Ascending aorta (tissue), 2 donors: Measurements from ENCODE around the gene IGDCC3. TPM values are rescaled to one million over a fixed set of nuclear protein-coding genes. Genes with fewer than 3 reads are reported as not detected.

ENCODE experiments used
- DNase-seq, 2 donors: peaks; one replicate each; pipeline ENCODE4 v3.0.0-alpha.2; 2019; ENCODE audit warnings: low spot score in 2 of 2
- H3K27ac ChIP-seq, 2 donors: fragments of 200-600 bp; sonication (generic); one replicate each; pipeline ENCODE4 v1.5.1; 2016 to 2017; ENCODE audit warnings: mild to moderate bottlenecking in 1 of 2
- H3K27me3 ChIP-seq: fragments of 200-600 bp; sonication (generic); one replicate; pipeline ENCODE4 v1.5.1; 2017
- H3K36me3 ChIP-seq, 2 donors: fragments of 200-600 bp; sonication (generic); one replicate each; pipeline ENCODE4 v1.5.1; 2016
- H3K4me1 ChIP-seq, 2 donors: fragments of 200-600 bp; sonication (generic); one replicate each; pipeline ENCODE4 v1.5.1; 2016 to 2017; ENCODE audit warnings: mild to moderate bottlenecking in 1 of 2
- H3K4me3 ChIP-seq, 2 donors: fragments of 200-600 bp; sonication (generic); one replicate each; pipeline ENCODE4 v1.5.1; 2016 to 2017; ENCODE audit warnings: mild to moderate bottlenecking in 1 of 2
- H3K9me3 ChIP-seq, 2 donors: fragments of 200-600 bp; sonication (generic); one replicate each; pipeline ENCODE4 v1.5.1; 2016
- intact Hi-C: fragments of 100-400 bp; cut with DNase I; formaldehyde crosslinking; loops from one replicate; pipeline ENCODE4 v1.15.1; 2023
- total RNA-seq: library from RNA; depleted of rRNA; stranded (reverse); fragments of >200 nt; gene quantifications from one replicate; pipeline ENCODE4 v1.1.0, GENCODE V29; 2016
- TF ChIP-seq, protein P1 (sequence below), 3 experiments: fragments of 200-600 bp in 2 of 3; fragments of 450-650 bp in 1 of 3; sonication (generic) in 2 of 3; IDR thresholded peaks; one replicate each; pipeline ENCODE4 v1.5.1; 2016 to 2019; ENCODE audit warnings: antibody characterized with exemption in 3 of 3, mild to moderate bottlenecking in 1 of 3, moderate library complexity in 1 of 3

IGDCC3 gene
- total RNA-seq, 1 donor from 2014 or later: not detected

DNA sequence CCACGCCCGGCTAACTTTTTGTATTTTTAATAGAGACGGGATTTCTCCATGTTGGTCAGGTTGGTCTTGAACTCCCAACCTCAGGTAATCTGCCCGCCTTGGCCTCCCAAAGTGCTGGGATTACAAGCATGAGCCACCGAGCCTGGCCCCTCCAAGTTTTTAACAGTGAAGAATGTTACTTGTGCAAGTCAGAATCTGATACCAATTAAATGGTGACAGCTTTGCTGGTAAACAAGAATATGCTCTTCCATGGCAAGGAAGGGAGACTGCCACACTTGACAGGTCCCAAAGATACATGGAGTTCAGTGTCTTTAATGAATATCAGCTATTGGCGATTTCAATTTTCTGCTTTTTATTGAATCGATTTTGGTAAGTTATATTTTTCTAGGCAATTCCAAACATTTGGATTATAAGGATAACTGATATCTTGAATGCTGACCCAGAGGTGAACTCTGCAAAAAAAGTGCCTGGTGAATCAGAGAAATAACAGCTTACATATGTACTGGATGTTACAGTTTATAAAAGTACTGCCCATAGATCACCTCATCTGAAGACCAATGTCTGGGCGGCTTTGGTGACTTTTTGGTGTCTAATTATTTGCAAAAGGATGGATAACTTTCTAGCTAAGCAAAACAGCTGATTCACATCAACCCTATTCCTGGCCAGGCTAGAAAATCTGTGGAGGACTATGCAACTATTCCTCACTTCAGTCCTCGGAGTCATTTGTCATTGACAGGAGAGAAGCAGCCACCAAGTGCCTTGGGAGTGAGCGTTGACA lies 92.3 kb downstream of the IGDCC3 start:
- TF ChIP-seq, protein P1, sequence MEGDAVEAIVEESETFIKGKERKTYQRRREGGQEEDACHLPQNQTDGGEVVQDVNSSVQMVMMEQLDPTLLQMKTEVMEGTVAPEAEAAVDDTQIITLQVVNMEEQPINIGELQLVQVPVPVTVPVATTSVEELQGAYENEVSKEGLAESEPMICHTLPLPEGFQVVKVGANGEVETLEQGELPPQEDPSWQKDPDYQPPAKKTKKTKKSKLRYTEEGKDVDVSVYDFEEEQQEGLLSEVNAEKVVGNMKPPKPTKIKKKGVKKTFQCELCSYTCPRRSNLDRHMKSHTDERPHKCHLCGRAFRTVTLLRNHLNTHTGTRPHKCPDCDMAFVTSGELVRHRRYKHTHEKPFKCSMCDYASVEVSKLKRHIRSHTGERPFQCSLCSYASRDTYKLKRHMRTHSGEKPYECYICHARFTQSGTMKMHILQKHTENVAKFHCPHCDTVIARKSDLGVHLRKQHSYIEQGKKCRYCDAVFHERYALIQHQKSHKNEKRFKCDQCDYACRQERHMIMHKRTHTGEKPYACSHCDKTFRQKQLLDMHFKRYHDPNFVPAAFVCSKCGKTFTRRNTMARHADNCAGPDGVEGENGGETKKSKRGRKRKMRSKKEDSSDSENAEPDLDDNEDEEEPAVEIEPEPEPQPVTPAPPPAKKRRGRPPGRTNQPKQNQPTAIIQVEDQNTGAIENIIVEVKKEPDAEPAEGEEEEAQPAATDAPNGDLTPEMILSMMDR (IDR thresholded peaks at IDR 0.05): no peak
- Histone ChIP-seq H3K4me1 (peaks cover 0 to 19% of the 10 kb centered on the region in 2 donors), H3K36me3 (no peaks in the 10 kb centered on the region), H3K4me3 (peak overlapping the region; percentile 85 to 95), H3K27me3 (no peaks in the 10 kb centered on the region), H3K9me3 (no peaks in the 10 kb centered on the region), H3K27ac (peak overlapping the region; percentile 87 to 92)
- no peak for DNase-seq
- intact Hi-C loops: loop anchor here (2.0 to 10.0 kb wide), 3 partner anchors 101 to 441 kb away; partner anchors contain the start of genes CLPX, INTS14 and PLEKHO2

DNA sequence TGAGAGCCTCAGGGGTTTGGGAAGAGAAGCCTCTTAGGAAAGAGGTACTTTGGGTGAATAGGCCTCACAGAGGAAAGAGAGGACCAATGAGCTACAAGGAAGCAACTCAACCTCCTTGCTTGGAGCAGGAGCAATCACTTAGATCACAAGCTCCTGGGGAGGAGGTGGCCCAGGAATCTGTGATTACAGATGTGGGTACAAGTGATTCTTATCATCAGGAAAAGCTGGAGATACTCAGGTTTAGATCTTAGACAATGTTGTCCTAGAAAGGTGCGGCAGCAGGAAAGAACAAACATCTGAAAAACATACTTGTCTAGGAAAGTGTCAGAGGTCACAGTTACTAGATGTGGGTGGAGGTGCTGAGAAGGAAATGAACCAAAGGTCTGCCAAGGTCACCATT lies 99.3 kb downstream of the IGDCC3 start:
- H3K27ac ChIP-seq: no peak overlapping the region
- H3K9me3 ChIP-seq: no peaks in the 10 kb centered on the region
- intact Hi-C loops: loop anchor here (10.0 kb wide), 1 partner anchor 244 kb away; no protein-coding TSS in a partner anchor
- no peak for DNase-seq
- TF ChIP-seq, protein P1 (IDR thresholded peaks at IDR 0.05): no peak
- no peaks in the 10 kb centered on the region for H3K27me3 ChIP-seq
- peaks cover 0 to 3% of the 10 kb centered on the region in 2 donors for H3K4me1 ChIP-seq
- H3K4me3 ChIP-seq: no peak overlapping the region
- no peaks in the 10 kb centered on the region for H3K36me3 ChIP-seq

Other genes with a start within 250 kb of the IGDCC3 start
- gene PDCD7, start 244.2 kb downstream of the IGDCC3 start, total RNA-seq: 9.2 TPM
- gene CLPX, start 192.7 kb downstream of the IGDCC3 start, total RNA-seq: 13.7 TPM
- gene CILP, start 166.5 kb downstream of the IGDCC3 start, total RNA-seq: 1.8 TPM
- gene PARP16, start 91.1 kb downstream of the IGDCC3 start, total RNA-seq: 2.9 TPM
- not detected for gene RNU5A-1, start 82.0 kb downstream of the IGDCC3 start, total RNA-seq
- not detected for gene RNU5B-1, start 73.3 kb downstream of the IGDCC3 start, total RNA-seq
- 1.9 TPM for gene IGDCC4, start 44.9 kb upstream of the IGDCC3 start, total RNA-seq
- 69.0 TPM for gene DPP8, start 139.7 kb upstream of the IGDCC3 start, total RNA-seq
- gene HACD3, start 152.5 kb upstream of the IGDCC3 start, total RNA-seq: 46.2 TPM
- gene INTS14, start 233.1 kb upstream of the IGDCC3 start, total RNA-seq: 14.5 TPM
- 2.0 TPM for gene SLC24A1, start 243.9 kb upstream of the IGDCC3 start, total RNA-seq